Ureter (tissue), 1 donor: Measurements from ENCODE around the gene HLA-DQB1. TPM values are rescaled to one million over a fixed set of nuclear protein-coding genes. Genes with fewer than 3 reads are reported as not detected.
"Not testable (repeated sequence)": the region's sequence is repeated elsewhere in the genome, so short reads cannot be mapped to it uniquely, and the experiment has no call there.

ENCODE experiments used
- DNase-seq: peaks from one replicate; pipeline ENCODE4 v3.0.0-alpha.2; 2020; ENCODE audit warnings: low spot score
- total RNA-seq: library from RNA; stranded (reverse); gene quantifications from one replicate; pipeline ENCODE4 v1.2.4, GENCODE V29; 2023
- donor health status: DM: yes; HTN: yes; CAD: no.

Gene HLA-DQB1
- total RNA-seq, 1 donor from 2014 or later = 6.3 TPM

DNA sequence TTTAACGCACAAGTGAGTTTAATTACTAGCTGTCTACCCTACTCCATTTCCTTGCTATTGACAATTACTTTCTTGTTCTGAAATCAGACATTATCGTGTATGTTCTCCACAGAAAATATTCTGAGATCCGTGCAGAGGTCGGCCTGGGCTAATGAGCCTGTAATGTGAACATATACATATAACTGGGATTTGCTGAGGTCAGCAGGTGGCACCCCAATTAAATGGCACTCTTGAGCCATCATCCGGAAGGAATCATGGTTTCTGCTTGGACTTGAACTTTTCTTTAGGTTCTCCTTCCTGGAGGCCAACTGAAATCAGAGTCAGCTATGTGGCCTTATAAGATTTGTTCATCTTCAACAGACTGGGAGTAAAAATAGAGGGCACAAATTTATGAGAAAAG, 3.6 kb downstream of the HLA-DQB1 start:
- no peak for DNase-seq

DNA sequence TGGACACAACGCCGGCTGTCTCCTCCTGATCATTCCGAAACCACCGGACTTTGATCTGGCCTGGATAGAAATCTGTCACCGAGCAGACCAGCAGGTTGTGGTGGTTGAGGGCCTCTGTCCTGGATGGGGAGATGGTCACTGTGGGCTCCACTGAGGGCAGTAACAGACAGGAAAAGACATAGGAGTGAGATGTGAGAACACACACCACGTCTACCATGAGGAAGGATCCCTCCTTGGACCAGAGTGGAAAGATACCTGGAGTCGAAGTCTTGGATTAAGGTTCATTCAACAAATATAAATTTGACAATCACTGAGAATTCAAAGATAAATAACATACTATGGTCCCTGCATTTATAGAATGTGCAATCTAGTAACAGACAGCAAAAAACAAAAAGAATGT, 4.4 kb downstream of the HLA-DQB1 start:
- DNase-seq = no peak

DNA sequence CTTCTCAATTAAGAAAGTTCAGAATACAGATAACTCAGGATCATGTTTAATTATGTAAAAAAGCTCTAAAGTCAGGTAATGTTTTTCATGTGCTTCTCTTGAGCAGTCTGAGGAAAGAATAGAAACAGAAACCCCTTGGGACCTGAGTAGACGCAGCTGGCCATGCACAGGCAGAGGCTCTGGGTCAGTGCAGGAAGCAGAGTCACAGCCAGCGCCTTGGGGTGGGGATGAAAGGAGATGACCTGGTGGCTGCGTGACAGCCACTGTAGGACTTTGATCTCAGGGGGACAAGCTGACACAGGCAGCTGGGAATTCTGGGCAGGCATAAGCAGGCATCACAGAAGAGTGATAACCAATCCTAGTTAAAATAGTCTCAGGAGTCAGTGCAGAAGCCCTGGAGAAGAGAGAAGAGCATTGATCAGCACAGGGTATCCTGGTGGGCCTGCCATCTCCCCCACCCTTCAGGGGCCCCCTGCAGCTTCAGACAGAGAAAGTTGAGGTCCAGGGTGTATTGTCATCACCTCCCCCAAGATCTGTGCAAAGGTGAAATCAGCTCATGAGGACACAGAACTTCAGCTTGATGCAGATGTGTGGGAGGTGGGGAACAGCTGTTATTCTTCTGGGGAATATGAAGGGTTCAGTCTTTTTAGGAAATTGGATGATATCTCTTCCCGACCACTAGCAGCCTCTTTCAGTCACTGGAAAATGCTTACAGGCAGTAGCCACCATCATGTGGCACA, 6.4 kb downstream of the HLA-DQB1 start:
- no peak for DNase-seq

DNA sequence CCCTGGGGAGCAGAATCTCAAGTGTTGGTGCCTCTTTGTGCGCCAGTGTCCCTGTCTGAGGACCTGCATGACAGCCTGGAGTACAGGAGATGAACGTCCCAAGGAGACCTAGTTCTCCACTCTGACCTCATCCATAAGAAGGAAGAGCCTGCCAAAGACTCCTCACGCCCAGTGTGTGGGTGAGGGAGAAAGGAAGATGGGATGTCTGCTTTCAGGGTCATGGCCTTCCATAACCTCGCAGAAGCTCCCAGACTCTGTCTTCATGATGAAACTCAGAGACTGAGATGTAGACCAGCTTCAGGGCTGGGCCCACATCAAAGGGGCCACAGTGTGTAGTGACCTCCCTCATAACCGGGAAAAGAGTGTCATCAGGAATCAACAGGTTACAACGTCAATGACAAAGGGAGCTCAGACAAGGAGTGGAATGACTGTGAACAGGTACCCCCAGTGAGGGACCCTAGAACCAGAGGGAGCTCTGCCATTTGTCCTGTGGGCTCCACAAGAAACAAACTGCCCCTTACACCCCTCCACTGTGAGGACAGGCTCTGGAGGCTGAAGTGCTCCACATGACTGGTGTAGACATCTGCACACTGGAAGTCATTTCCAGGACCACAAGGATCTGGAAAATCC, 8.1 kb downstream of the HLA-DQB1 start:
- no peak for DNase-seq

DNA sequence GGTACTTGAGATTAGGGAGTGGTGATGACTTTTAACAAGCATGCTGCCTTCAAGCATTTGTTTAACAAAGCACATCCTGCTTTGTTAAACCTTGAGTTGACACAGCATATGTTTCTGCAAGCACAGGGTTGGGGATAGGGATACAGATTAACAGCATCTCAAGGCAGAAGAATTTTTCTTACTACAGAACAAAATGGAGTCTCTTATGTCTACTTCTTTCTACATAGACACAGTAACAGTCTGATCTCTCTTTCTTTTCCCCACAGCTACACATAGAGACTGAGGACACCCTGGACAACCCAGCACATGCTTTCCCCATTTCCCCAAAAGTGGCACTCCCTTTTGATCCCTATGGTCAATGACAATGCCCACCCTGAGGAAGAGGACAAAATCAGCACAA, 8.6 kb downstream of the HLA-DQB1 start:
- DNase-seq = not testable (repeated sequence)

DNA sequence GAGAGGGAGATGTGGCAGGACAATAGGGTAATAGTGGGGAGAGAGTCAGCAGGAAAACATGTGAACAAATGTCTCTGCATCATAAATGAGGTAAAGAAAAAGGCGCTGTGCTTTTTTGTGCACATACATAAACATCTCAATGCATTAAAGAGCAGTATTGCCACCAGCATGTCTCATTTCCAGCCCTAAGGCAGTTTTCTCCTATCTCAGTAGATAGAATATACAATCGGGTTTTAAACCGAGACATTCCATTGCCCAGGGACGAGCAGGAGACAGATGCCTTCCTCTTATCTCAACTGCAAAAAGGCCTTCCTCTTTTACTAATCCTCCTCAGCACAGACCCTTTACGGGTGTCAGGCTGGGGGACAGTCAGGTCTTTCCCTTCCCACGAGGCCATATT, 9.1 kb downstream of the HLA-DQB1 start:
- not testable (repeated sequence) for DNase-seq

DNA sequence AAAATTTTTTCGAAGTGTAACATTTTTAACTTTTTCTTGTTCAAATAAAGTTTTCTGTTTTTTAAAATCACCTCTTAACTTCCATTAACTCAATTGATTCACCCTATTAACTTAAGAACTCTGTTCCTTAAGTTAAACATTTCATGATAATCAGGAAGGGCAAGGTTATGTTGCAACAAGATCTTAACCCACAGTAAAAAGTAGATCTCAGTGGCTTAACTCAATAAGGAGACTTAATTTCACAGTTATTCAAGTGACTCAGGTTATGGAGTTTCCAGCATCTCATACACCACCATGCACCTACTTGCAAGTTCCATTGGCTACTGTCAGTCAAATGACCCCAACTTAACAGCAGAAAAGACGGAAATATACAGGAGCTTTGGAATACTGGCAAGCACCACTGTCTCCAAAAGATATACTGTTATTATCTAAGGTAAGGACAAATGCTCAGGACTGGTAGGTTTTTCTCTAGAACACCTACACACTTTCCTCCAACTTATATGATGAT, 11.2 kb downstream of the HLA-DQB1 start:
- DNase-seq = no peak

DNA sequence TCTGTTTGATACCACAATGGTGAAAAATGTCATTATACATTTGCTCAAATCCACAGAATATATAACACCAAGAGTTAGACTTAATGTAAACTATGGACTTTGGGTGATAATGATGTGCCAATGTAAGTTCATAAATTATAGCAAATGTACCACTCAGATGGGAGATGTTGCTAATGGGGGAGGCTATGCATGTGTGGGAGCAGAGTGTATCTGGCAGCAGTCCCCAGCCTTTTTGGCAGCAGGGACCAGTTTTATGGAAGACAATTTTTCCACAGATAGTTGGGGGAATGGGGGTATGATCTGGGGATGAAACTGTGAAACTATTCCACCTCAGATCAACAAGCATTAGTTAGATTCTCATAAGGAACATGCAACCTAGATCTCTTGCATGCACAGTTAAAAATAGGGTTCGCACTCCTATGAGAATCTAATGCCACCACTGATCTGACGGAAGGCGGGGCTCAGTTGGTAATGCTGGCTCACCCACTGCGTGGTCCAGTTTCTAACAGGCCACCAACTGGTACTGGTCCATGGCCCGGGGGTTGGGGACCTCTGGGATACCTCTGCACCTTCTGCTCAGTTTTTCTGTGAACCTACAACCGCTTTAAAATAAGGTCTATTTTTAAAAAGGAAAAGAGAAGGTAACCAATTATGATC, 21.3 kb downstream of the HLA-DQB1 start:
- DNase-seq = no peak

- no peak for DNase-seq
These were observed 22.6 kb downstream of the HLA-DQB1 start for GRCh38 chr6:32643904-32644303.

DNA sequence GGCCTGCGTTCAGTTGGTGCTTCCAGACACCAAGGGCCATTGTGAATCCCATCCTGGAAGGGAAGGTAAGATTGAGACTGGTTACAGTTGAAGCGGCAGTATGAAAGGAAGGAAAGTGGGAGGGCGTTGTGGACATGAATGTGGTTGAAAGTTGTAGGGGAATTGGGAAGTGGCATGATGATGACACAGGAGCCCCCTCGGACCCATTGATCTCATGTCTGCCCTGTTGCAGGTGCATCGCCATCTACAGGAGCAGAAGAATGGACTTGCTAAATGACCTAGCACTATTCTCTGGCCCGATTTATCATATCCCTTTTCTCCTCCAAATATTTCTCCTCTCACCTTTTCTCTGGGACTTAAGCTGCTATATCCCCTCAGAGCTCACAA, 23.7 kb downstream of the HLA-DQB1 start:
- no peak for DNase-seq

DNA sequence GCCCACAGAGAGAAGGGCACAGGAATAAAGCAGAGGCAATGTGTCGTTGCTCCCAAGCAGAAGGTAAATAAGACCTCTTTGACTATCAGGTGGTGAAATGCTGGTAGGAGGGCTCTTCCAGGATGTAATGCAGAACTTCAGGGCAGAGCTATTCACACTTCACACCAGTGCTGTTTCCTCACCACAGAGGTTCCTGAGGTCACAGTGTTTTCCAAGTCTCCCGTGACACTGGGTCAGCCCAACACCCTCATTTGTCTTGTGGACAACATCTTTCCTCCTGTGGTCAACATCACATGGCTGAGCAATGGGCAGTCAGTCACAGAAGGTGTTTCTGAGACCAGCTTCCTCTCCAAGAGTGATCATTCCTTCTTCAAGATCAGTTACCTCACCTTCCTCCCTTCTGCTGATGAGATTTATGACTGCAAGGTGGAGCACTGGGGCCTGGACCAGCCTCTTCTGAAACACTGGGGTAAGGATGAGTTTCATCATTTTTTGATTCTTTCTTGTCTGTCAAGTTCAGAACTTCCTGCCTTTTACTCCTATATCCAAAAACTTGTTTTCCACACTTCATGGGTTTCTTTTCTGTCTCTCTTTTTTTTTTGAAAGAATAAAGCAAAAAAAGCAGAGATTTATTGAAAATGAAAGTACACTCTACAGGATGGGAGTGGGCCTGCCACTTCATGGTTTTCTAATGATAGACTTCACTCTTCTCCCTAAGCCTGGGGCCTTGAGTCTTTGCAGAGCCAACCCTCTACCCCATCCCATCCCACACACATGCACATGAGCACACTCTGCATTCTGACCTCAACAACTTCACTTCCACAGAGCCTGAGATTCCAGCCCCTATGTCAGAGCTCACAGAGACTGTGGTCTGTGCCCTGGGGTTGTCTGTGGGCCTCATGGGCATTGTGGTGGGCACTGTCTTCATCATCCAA, 24.4 kb downstream of the HLA-DQB1 start:
- DNase-seq = not testable (repeated sequence)

DNA sequence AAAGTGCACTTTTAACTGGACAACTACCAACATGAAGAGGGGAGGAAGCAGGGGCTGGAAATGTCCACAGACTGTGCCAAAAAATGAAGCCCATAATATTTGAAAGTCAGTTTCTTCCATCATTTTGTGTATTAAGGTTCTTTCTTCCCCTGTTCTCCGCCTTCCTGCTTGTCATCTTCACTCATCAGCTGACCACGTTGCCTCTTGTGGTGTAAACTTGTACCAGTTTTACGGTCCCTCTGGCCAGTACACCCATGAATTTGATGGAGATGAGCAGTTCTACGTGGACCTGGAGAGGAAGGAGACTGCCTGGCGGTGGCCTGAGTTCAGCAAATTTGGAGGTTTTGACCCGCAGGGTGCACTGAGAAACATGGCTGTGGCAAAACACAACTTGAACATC, 25.3 kb downstream of the HLA-DQB1 start:
- DNase-seq = no peak

GRCh38 chr6:32639440-32640394, 26.7 kb downstream of the HLA-DQB1 start:
- DNase-seq = no peak

DNA sequence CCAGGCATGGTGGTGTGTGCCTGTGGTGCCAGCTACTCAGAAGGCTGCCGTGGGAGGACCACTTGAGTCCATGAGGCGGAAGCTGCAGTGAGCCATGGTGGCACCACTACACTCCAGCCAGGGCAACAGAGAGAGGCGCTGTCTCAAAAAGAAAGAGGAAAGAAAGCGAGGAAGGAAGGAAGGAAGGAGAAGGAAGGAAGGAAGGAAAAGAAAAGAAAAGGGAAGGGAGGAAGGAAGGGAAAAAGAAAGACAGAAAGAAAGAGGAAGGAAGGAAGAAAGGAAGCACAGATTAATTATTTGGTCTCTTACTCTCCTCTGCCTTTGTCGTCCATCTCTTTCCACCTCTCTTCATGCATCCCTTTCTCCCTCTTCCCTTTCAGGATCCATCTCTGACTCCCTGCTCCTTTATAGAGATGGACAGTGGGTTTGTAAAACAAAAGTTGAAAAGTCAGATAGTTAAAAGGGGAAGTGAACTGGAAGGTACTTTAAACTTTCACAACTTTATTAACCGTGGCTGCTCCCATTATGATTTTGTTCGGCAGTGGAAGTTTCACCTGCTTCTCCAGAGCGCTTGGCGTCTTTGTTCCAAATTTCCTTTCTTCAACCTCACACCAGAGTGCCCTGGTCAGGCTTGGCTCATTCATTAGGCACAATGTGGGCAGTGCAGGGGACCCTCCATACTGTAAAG, 27.8 kb downstream of the HLA-DQB1 start:
- DNase-seq = no peak

DNA sequence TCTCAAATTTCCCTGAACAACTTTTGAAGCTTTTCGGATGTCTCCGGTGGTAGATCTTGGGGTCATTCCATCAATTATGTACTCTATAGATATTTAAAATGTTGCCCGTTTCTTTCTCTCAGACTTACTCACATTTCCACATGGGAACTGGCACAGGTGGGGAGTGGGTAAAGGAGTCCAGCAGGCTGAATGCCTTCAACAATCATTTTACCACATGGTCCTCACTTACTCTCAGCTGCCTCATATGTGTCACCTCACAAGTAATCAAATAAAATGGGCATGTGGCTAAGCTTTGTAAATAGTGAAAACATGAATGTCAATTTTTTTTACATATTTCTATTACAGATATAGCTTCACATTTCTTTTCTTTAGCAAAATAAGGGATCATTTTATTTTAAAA, 28.6 kb downstream of the HLA-DQB1 start:
- DNase-seq = no peak

- no peak for DNase-seq
These were observed 29.1 kb downstream of the HLA-DQB1 start, which contains the start of gene HLA-DQA1 for GRCh38 chr6:32637219-32637880. TSS of gene HLA-DQA1 (plus strand) at chr6:32637406. CDS start at chr6:32637459, 53 bp downstream.

DNA sequence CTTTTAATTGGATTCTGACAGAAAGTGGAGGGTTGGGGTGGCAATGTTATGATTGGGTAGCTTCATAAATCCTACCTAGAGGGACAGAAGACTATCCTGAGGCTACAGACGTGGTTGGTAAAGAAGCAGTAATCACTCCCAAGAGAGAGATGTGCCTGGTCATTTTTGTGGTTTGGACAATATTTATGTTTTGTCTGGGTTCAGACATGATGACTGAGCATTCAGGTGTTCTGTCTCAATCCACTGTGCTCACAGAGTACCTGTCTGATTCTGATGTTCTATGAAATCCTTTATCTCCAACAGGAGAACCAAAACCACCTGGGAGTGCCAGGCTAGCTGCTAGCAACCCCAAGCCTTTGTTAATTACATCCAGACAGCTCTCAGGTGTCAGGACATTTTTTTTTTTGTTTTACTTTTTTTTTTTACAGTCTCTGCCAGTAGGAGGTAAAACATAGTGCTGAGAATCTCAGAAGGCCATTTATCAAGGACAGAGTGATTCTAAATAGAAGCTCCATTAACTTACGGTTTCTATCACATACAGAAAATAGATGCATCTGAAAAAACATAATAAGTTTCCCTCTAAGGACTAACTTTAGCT, 30.8 kb downstream of the HLA-DQB1 start:
- no peak for DNase-seq

DNA sequence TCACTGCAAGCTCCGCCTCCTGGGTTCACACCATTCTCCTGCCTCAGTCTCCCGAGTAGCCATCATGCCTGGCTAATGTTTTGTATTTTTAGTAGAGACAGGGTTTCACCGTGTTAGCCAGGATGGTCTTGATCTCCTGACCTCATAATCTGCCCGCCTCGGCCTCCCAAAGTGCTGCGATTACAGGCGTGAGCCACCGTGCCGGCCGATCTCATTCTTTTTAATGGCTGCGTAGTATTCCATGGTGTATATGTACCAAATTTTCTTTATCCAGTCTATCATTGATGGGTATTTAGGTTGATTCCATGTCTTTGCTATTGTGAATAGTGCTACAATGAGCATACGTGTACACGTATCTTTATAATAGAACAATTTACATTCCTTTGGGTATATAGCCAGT, 36.7 kb downstream of the HLA-DQB1 start:
- not testable (repeated sequence) for DNase-seq

DNA sequence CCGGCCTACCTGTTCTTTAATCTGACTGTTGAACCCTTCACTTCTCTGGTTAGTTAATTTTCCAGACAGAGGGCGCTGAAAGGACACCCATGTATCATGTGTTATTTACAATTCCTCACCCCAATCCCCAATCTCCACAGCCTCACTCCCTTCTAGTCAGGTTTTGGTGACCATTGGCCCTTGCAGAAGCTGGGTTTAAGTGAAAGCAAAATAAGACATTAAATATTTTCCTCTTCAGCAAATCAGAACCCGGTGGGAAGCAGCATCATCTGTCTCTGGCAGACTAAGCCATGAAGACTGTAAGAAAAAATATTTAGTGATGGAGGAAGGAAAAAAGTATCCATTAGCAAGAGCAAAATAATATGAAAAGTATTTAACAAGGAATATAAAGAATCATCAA, 38.6 kb downstream of the HLA-DQB1 start:
- no peak for DNase-seq
